Keratinocyte (primary cell): ENCODE results near the gene CUBN. TPM values are rescaled to one million over a fixed set of nuclear protein-coding genes. Genes with fewer than 3 reads are reported as not detected.

Experiments
- DNase-seq: peaks from one replicate; pipeline ENCODE4 v3.0.0-alpha.2; 2011; ENCODE audit warnings: low read depth, missing footprints, low spot score
- FAIRE-seq: peaks from 2 replicates; lab custom pipeline; 2011; peaks lifted over from hg19 to GRCh38; lab: Jason Lieb, UNC
- H2AFZ ChIP-seq: 2 replicates; pipeline ENCODE4 v1.6.0; 2012; ENCODE audit warnings: low read length, control low read depth, inconsistent platforms; ENCODE audit not compliant: control insufficient read depth
- H3K27ac ChIP-seq: 2 replicates; pipeline ENCODE4 v1.5.1; 2011; ENCODE audit warnings: low read length; ENCODE audit not compliant: control insufficient read depth, insufficient read depth
- H3K27me3 ChIP-seq: 3 replicates; pipeline ENCODE4 v1.6.0; 2011; ENCODE audit warnings: low read length; ENCODE audit not compliant: control insufficient read depth, insufficient read depth; ENCODE audit errors: extremely low read depth
- H3K36me3 ChIP-seq, 2 experiments: 2 replicates in 1 of 2; 3 replicates in 1 of 2; pipeline ENCODE4 v1.5.1; 2011; ENCODE audit warnings: low read length in 2 of 2, mild to moderate bottlenecking in 1 of 2; ENCODE audit not compliant: control insufficient read depth in 2 of 2, insufficient read depth in 2 of 2; ENCODE audit errors: extremely low read depth in 1 of 2
- H3K4me1 ChIP-seq: 3 replicates; pipeline ENCODE4 v1.5.1; 2011; ENCODE audit warnings: low read length; ENCODE audit not compliant: control insufficient read depth, insufficient read depth; ENCODE audit errors: extremely low read depth
- H3K4me2 ChIP-seq: 3 replicates; pipeline ENCODE4 v1.6.0; 2011; ENCODE audit warnings: low read depth, low read length; ENCODE audit not compliant: control insufficient read depth, insufficient read depth; ENCODE audit errors: extremely low read depth
- H3K4me3 ChIP-seq, 3 experiments: fragments of 200-600 bp in 1 of 3; sonication (generic) in 1 of 3; 2 replicates in 2 of 3; 3 replicates in 1 of 3; pipeline ENCODE4 v1.5.1; 2011 to 2016; ENCODE audit warnings: low read length in 3 of 3, mild to moderate bottlenecking in 3 of 3, control low read depth in 2 of 3, inconsistent platforms in 1 of 3, low read depth in 1 of 3, mixed read lengths in 1 of 3, mixed run types in 1 of 3, moderate library complexity in 1 of 3; ENCODE audit not compliant: control insufficient read depth in 2 of 3, insufficient read depth in 2 of 3; ENCODE audit errors: extremely low read depth in 1 of 3
- H3K79me2 ChIP-seq: 2 replicates; pipeline ENCODE4 v1.6.0; 2012; ENCODE audit warnings: low read length; ENCODE audit not compliant: control insufficient read depth, insufficient read depth
- H3K9ac ChIP-seq: 3 replicates; pipeline ENCODE4 v1.6.0; 2011; ENCODE audit warnings: low read length; ENCODE audit not compliant: control insufficient read depth, insufficient read depth; ENCODE audit errors: extremely low read depth
- H3K9me1 ChIP-seq: 3 replicates; pipeline ENCODE4 v1.6.0; 2011; ENCODE audit warnings: low read length; ENCODE audit not compliant: control insufficient read depth, insufficient read depth; ENCODE audit errors: extremely low read depth
- H3K9me3 ChIP-seq: 2 replicates; pipeline ENCODE4 v1.5.1; 2012; ENCODE audit warnings: low read depth, low read length; ENCODE audit not compliant: control insufficient read depth
- H4K20me1 ChIP-seq: 3 replicates; pipeline ENCODE4 v1.6.0; 2011; ENCODE audit warnings: low read length; ENCODE audit not compliant: control insufficient read depth, insufficient read depth; ENCODE audit errors: extremely low read depth
- EZH2 ChIP-seq: IDR thresholded peaks from one replicate; pipeline ENCODE4 v1.6.1; 2012; ENCODE audit warnings: inconsistent platforms, mild to moderate bottlenecking, low read length, moderate library complexity
- dilution Hi-C: fragments of 300-500 bp; cut with MboI; formaldehyde crosslinking; loops from one replicate; pipeline ENCODE4 v1.7.0; 2020; ENCODE audit warnings: low sequenced_read_pairs; ENCODE audit not compliant: extremely low pct_ligation_motif_present
- polyA plus RNA-seq, 5 experiments: library from polyadenylated mRNA; depleted of rRNA in 3 of 5; stranded (reverse) in 3 of 5; stranded (forward) in 1 of 5; unstranded in 1 of 5; fragments of >200 nt; gene quantifications; 1 replicate in 1 of 5; 2 replicates in 3 of 5; 3 replicates in 1 of 5; pipeline versions ENCODE4 v1.2.1 to v1.2.3, GENCODE V29; 2011 to 2012; ENCODE audit warnings: missing spikeins in 2 of 5, low read depth in 1 of 5, low replicate concordance in 1 of 5
- TF ChIP-seq, protein P1 (sequence below), 3 experiments: IDR thresholded peaks in 1 of 3; conservative IDR thresholded peaks in 1 of 3; optimal IDR thresholded peaks in 1 of 3; 2 replicates in 2 of 3; 3 replicates in 1 of 3; pipeline versions ENCODE3 to v1.5.1; 2011; ENCODE audit warnings: low read length in 3 of 3, mild to moderate bottlenecking in 3 of 3, moderate library complexity in 2 of 3, control low read depth in 1 of 3, inconsistent platforms in 1 of 3; ENCODE audit not compliant: insufficient read depth in 2 of 3; ENCODE audit errors: extremely low read depth in 1 of 3

Gene CUBN
- polyA plus RNA-seq, 1 donor (not counting 4 experiments of a cell fraction or from before 2014, with no cell fraction given) = 0.07 TPM

DNA sequence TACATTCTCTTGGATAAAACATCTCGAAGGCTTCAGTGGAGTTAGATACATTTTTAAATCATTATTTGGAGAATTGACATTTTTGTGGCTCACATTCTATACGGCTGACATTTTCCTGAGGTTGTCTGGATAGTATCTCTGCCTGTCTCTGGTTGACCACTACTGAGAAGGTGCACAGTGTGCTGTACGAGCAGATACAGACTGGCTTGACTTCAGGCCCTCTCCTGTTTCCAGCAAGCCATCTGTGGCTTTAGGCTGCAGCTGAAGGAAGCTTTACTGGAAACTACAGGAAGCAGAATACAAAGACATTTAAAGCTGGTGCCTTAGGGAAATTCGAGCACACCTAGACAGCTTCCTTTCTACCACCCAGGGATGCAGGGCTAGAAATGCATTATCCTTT, 273.0 kb downstream of the CUBN start:
- DNase-seq = no peak
- H3K27me3 ChIP-seq = no peaks in the 10 kb centered on the region
- peaks cover 14% of the 10 kb centered on the region for H3K4me1 ChIP-seq
- H3K4me3 ChIP-seq = no peak overlapping the region
- H3K79me2 ChIP-seq = no peaks in the 10 kb centered on the region
- no peaks in the 10 kb centered on the region for H3K36me3 ChIP-seq
- H4K20me1 ChIP-seq = no peaks in the 10 kb centered on the region
- H2AFZ ChIP-seq = peak overlapping the region; percentile 60
- peak overlapping the region; percentile 39 for H3K27ac ChIP-seq
- H3K9me1 ChIP-seq = no peaks in the 10 kb centered on the region
- TF ChIP-seq EZH2 = no peak
- TF ChIP-seq, protein P1, sequence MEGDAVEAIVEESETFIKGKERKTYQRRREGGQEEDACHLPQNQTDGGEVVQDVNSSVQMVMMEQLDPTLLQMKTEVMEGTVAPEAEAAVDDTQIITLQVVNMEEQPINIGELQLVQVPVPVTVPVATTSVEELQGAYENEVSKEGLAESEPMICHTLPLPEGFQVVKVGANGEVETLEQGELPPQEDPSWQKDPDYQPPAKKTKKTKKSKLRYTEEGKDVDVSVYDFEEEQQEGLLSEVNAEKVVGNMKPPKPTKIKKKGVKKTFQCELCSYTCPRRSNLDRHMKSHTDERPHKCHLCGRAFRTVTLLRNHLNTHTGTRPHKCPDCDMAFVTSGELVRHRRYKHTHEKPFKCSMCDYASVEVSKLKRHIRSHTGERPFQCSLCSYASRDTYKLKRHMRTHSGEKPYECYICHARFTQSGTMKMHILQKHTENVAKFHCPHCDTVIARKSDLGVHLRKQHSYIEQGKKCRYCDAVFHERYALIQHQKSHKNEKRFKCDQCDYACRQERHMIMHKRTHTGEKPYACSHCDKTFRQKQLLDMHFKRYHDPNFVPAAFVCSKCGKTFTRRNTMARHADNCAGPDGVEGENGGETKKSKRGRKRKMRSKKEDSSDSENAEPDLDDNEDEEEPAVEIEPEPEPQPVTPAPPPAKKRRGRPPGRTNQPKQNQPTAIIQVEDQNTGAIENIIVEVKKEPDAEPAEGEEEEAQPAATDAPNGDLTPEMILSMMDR (optimal IDR thresholded peaks at IDR 0.05 in 1 of 3, IDR thresholded peaks at IDR 0.05 in 1 of 3, conservative IDR thresholded peaks at IDR 0.05 in 1 of 3; ENCODE audit: extremely low read depth in 1 of 3, insufficient read depth in 2 of 3, low read length in 3 of 3) = no peak
- H3K4me2 ChIP-seq = peak overlapping the region; percentile 39
- H3K9ac ChIP-seq = no peak overlapping the region
- dilution Hi-C loops = loop anchor here (10.0 kb wide), 1 partner anchor 288 kb away; no protein-coding TSS in a partner anchor
- no peaks in the 10 kb centered on the region for H3K9me3 ChIP-seq
- peak; percentile 86 for FAIRE-seq

DNA sequence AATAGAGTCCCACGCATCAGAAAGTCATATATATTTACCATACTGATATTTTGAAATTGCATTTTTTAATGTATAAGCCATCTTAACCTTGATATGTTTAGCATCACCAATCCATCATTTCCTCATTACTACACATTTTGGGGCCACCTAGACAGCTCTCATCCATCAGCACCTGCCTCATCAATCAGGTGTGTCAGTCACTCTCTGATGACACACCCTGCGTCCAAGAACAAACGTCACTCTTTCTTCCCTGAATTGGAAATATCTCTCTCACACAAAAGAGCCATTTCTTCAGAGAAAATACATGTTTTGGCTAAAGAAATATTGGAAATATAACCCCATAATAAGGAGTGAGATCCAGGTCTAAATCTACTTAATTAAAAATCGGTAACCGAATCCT, 273.5 kb downstream of the CUBN start:
- Histone ChIP-seq H2AFZ (no peak overlapping the region), H3K9me1 (no peaks in the 10 kb centered on the region), H3K9ac (no peak overlapping the region), H3K4me3 (no peak overlapping the region), H3K4me2 (peak overlapping the region; percentile 39), H3K79me2 (no peaks in the 10 kb centered on the region), H3K36me3 (no peaks in the 10 kb centered on the region), H4K20me1 (no peaks in the 10 kb centered on the region), H3K9me3 (no peaks in the 10 kb centered on the region), H3K27me3 (no peaks in the 10 kb centered on the region), H3K4me1 (peaks cover 14% of the 10 kb centered on the region), H3K27ac (peak overlapping the region; percentile 39)
- peak; percentile 63 for FAIRE-seq
- dilution Hi-C loops = loop anchor here (10.0 kb wide), 1 partner anchor 289 kb away; no protein-coding TSS in a partner anchor
- TF ChIP-seq EZH2 = no peak
- TF ChIP-seq, protein P1 (optimal IDR thresholded peaks at IDR 0.05 in 1 of 3, IDR thresholded peaks at IDR 0.05 in 1 of 3, conservative IDR thresholded peaks at IDR 0.05 in 1 of 3; ENCODE audit: extremely low read depth in 1 of 3, insufficient read depth in 2 of 3, low read length in 3 of 3) = no peak
- DNase-seq = no peak
